Sigmoid colon (tissue), 7 donors: ENCODE results near the gene NCKAP5. TPM values are rescaled to one million over a fixed set of nuclear protein-coding genes. Genes with fewer than 3 reads are reported as not detected.
"Not testable (repeated sequence)": the region's sequence is repeated elsewhere in the genome, so short reads cannot be mapped to it uniquely, and the experiment has no call there.

Experiments used
- DNase-seq: peaks from one replicate; pipeline ENCODE4 v3.0.0-alpha.2; 2019
- H3K27ac ChIP-seq, 4 donors: fragments of 200-600 bp; sonication (generic); one replicate each; pipeline ENCODE4 v1.5.1; 2016 to 2019; ENCODE audit warnings: mild to moderate bottlenecking in 1 of 4
- H3K27me3 ChIP-seq, 3 donors: fragments of 200-600 bp; sonication (generic); one replicate each; pipeline ENCODE4 v1.5.1; 2019; ENCODE audit warnings: mild to moderate bottlenecking in 1 of 3
- H3K36me3 ChIP-seq, 4 donors: fragments of 200-600 bp; sonication (generic); one replicate each; pipeline ENCODE4 v1.5.1; 2016 to 2019
- H3K4me1 ChIP-seq, 4 donors: fragments of 200-600 bp; sonication (generic); one replicate each; pipeline ENCODE4 v1.5.1; 2017 to 2019
- H3K4me3 ChIP-seq, 4 donors: fragments of 200-600 bp; sonication (generic); one replicate each; pipeline ENCODE4 v1.5.1; 2017 to 2019; ENCODE audit warnings: mild to moderate bottlenecking in 2 of 4, moderate library complexity in 1 of 4
- H3K9me3 ChIP-seq, 4 donors: fragments of 200-600 bp in 3 of 4; sonication (generic) in 3 of 4; one replicate each; pipeline versions ENCODE4 v1.5.1 to v1.6.1; 2013 to 2019
- CTCF ChIP-seq, 4 experiments: fragments of 450-650 bp in 3 of 4; fragments of 200-600 bp in 1 of 4; IDR thresholded peaks; one replicate each; pipeline ENCODE4 v1.5.1; 2016 to 2019; ENCODE audit warnings: antibody characterized with exemption in 4 of 4, mild to moderate bottlenecking in 3 of 4, moderate library complexity in 2 of 4
- EP300 ChIP-seq, 4 donors: sonication (generic); formaldehyde crosslinking; IDR thresholded peaks; one replicate each; pipeline ENCODE4 v1.6.1; 2017; ENCODE audit warnings: antibody characterized with exemption in 4 of 4
- POLR2A ChIP-seq, 2 donors: fragments of 450-650 bp; IDR thresholded peaks; one replicate each; pipeline ENCODE4 v1.6.1; 2016; ENCODE audit warnings: antibody characterized with exemption in 2 of 2, mild to moderate bottlenecking in 2 of 2, moderate library complexity in 2 of 2
- POLR2AphosphoS5 ChIP-seq, 4 donors: sonication (generic); formaldehyde crosslinking; IDR thresholded peaks; one replicate each; pipeline ENCODE4 v1.6.1; 2017; ENCODE audit warnings: antibody characterized with exemption in 4 of 4
- WGBS, 2 donors: extraction: QIAGEN DNeasy Blood & Tissue Kit; methylation state at CpG; one replicate each; pipeline ENCODE4 v1.1.7; 2013; 5-methylcytosine and 5-hydroxymethylcytosine counted together
- intact Hi-C: fragments of 100-400 bp; cut with DNase I; formaldehyde crosslinking; loops from one replicate; pipeline ENCODE4 v1.15.1; 2023
- polyA plus RNA-seq, 3 donors: library from polyadenylated mRNA; stranded (reverse); fragments of 200-250 nt; gene quantifications; one replicate each; pipeline ENCODE4 v1.2.3, GENCODE V29; 2013
- total RNA-seq, 4 donors: library from RNA; depleted of rRNA; stranded (reverse); fragments of >200 nt; gene quantifications; one replicate each; pipeline ENCODE4 v1.1.0, GENCODE V29; 2016
- donor health status: healthy with polysubstance abuse.
- donor health status: Bipolar disorder and iron deficiency.
- donor health status: healthy.

The NCKAP5 gene
- total and polyA plus RNA-seq, 7 donors: under 0.01 to 3.7 (median 0.60) TPM

GRCh38 chr2:133209325-133209724, 358.9 kb downstream of the NCKAP5 start:
- no peak for DNase-seq
- WGBS, 2 donors: 93 to 97% methylated on average over 2 of the region's 2 CpGs
- Histone ChIP-seq H3K27me3 (no peaks in the 10 kb centered on the region), H3K4me1 (no peaks in the 10 kb centered on the region), H3K27ac (no peak overlapping the region), H3K36me3 (no peaks in the 10 kb centered on the region), H3K4me3 (no peak overlapping the region), H3K9me3 (peaks cover 0 to 2% (median 0%) of the 10 kb centered on the region in 4 donors)
- TF ChIP-seq CTCF (IDR thresholded peaks at IDR 0.05): no peak
- intact Hi-C loops: no loop called here

- WGBS, 2 donors: 92 to 95% methylated on average over 7 of the region's 7 CpGs
- H3K36me3 ChIP-seq, intact Hi-C loops, H3K27me3 ChIP-seq, H3K9me3 ChIP-seq, H3K27ac ChIP-seq, H3K4me1 ChIP-seq, H3K4me3 ChIP-seq, DNase-seq: not testable (repeated sequence)
These were observed 361.6 kb downstream of the NCKAP5 start for GRCh38 chr2:133206666-133207065.

GRCh38 chr2:133204421-133204820, 363.8 kb downstream of the NCKAP5 start:
- DNase-seq: no peak
- H3K36me3 ChIP-seq: no peaks in the 10 kb centered on the region
- no peak overlapping the region for H3K4me3 ChIP-seq
- H3K9me3 ChIP-seq: peaks cover 0 to 2% (median 0%) of the 10 kb centered on the region in 4 donors
- H3K27ac ChIP-seq: no peak overlapping the region
- WGBS, 2 donors: 85 to 92% methylated on average over 4 of the region's 4 CpGs
- no peaks in the 10 kb centered on the region for H3K27me3 ChIP-seq
- H3K4me1 ChIP-seq: no peaks in the 10 kb centered on the region
- intact Hi-C loops: no loop called here
- no peak for TF ChIP-seq CTCF (IDR thresholded peaks at IDR 0.05)

GRCh38 chr2:133200684-133201421, 367.4 kb downstream of the NCKAP5 start:
- DNase-seq: no peak
- H3K4me1 ChIP-seq: no peaks in the 10 kb centered on the region
- no peak overlapping the region for H3K27ac ChIP-seq
- 80% methylated on average over 8 of the region's 8 CpGs for WGBS, 2 donors
- no peaks in the 10 kb centered on the region for H3K9me3 ChIP-seq
- H3K27me3 ChIP-seq: no peaks in the 10 kb centered on the region
- H3K4me3 ChIP-seq: no peak overlapping the region
- intact Hi-C loops: no loop called here
- H3K36me3 ChIP-seq: no peaks in the 10 kb centered on the region
- no peak for TF ChIP-seq POLR2A (IDR thresholded peaks at IDR 0.05)
- no peak for TF ChIP-seq EP300 (IDR thresholded peaks at IDR 0.05)
- TF ChIP-seq POLR2AphosphoS5 (IDR thresholded peaks at IDR 0.05): no peak
- TF ChIP-seq CTCF (IDR thresholded peaks at IDR 0.05): no peak

- intact Hi-C loops: no loop called here
These were observed 369.6 kb downstream of the NCKAP5 start for GRCh38 chr2:133198678-133199077.

More at GRCh38 chr2:133198678-133199077, 369.6 kb downstream of the NCKAP5 start:
- DNase-seq: no peak
- Histone ChIP-seq H3K27ac (no peak overlapping the region), H3K4me3 (no peak overlapping the region), H3K27me3 (no peaks in the 10 kb centered on the region), H3K4me1 (no peaks in the 10 kb centered on the region), H3K9me3 (no peaks in the 10 kb centered on the region), H3K36me3 (no peaks in the 10 kb centered on the region)
- no peak for TF ChIP-seq POLR2A (IDR thresholded peaks at IDR 0.05)
- TF ChIP-seq EP300 (IDR thresholded peaks at IDR 0.05): no peak
- no peak for TF ChIP-seq POLR2AphosphoS5 (IDR thresholded peaks at IDR 0.05)
- TF ChIP-seq CTCF (IDR thresholded peaks at IDR 0.05): no peak
- WGBS, 2 donors: 13 to 49% methylated on average over 1 of the region's 1 CpG
